HG03460 (cell line): ENCODE measurements around the gene RHOH.

Experiments used
- ATAC-seq: cut with Tn5 transposase; IDR thresholded peaks from one replicate; pipeline ENCODE4 v1.9.1; 2021; ENCODE audit not compliant: unreplicated experiment

RHOH gene

GRCh38 chr4:40187386-40187906, 9.4 kb upstream of the RHOH start:
- ATAC-seq: no peak

- no peak for ATAC-seq
These were observed 6.8 kb upstream of the RHOH start for GRCh38 chr4:40190019-40190418.

- ATAC-seq: no peak
These were observed 6.4 kb upstream of the RHOH start for GRCh38 chr4:40190465-40190864.

DNA sequence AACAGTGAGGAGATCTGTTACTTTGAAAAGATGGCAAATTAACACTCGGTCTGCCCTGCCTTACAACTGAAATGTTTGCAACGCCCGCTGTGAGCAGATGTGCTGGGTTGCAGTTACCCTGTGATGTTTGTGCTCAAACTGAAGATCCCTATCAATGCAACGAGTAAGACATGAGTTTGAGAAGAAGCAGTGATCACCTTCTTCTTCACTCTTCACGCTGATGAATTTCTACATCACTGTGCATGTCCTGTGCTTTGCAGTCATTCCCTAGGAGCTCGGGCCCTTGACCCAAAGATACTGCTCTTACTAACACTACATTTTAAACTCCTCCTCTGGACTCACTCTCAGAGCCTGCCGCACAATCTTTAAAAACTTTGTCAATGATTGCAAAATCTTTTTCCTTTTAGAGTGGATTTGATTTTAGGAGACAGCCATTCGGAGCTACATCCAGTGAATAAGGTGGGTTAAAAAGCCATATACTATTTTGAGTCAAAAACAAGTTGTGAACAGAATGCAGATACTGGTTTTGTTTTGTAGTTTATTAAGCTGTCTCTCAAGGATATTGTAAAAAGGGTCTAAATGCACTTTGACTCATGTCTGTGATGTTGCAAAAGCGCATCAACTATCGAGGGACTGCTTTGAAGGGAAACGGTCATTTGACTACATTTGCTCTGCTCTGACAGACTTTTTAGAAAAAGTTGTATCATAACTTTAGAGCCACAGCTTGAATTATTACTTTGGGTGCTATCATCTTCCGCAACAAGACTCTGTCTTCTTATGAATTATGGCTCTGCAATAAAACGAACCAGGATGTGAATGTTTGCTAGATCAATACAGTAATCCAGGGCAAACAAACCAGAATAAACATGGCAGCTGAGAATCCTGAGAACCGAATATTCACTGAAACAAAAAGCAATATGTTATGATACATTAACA, 5.7 kb upstream of the RHOH start:
- no peak for ATAC-seq

GRCh38 chr4:40192114-40193015, 4.5 kb upstream of the RHOH start:
- ATAC-seq: peak; percentile 42

- ATAC-seq: peak; percentile 35
These were observed 3.7 kb upstream of the RHOH start for GRCh38 chr4:40193016-40193571.

- no peak for ATAC-seq
These were observed 3.3 kb upstream of the RHOH start for GRCh38 chr4:40193578-40193977.

GRCh38 chr4:40194602-40195161, 2.1 kb upstream of the RHOH start:
- ATAC-seq: no peak

DNA sequence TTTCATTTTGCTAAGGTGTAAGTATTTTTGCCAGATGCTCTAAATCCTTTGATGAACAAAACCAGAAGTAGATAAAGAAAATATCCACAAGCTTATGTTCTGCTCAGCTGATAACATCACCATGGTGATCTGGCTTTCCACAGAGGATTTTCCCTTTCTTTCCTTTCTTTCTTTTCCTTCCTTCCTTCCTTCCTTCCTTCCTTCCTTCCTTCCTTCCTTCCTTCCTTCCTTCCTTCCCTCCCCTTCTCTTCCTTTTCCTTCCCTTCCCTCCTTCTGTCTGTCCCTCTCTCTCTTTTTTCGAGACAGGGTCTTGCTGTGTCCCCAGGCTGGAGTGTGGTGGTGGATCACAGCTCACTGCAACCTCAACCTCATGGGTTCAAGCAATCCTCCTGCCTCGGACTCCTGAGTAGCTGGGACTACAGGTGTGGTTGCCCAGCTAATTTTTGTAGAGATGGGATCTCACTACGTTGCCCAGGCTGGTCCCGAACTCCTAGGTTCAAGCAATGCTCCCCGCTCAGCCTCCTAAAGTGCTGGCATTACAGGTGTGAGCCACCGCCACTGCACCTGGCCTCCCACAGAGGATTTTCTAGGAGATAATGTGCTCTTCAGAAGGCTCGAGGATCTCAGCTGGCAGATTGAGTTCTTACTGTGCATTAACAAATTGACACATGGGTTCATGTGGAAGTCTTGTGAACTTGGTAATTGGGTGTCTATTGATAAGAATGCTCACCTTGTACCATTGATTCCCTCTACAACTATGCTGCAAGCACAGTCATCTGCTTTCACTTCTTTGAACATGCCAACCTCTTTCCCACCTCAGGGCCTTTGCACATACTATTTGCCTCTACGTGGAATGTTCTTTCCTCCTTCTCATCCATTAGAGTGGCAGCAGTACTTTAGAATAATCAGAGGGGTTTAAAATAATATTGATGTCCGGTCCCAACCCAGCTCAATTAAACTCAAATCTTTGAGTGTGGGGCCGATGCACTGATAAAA, 1.4 kb upstream of the RHOH start:
- no peak for ATAC-seq

DNA sequence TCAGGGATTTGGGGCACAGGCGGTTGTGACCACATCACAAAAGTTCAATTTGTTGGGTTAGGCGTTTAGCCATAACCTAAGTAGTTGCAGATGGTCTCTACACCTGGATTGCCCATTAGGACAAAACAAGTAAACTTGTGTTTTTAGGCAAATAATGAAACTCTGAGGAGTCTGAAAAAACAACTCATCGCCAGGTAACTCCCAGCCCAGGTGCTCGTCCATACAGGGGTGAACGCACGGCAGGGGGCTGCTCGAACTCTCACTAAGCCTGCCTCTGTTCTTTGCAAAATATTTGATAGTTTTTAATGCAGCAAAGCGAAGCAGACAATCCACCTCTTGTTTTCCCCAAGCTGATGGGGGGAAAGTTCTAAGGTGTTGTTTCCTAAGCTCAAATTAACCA, 559 bp upstream of the RHOH start:
- no peak for ATAC-seq

DNA sequence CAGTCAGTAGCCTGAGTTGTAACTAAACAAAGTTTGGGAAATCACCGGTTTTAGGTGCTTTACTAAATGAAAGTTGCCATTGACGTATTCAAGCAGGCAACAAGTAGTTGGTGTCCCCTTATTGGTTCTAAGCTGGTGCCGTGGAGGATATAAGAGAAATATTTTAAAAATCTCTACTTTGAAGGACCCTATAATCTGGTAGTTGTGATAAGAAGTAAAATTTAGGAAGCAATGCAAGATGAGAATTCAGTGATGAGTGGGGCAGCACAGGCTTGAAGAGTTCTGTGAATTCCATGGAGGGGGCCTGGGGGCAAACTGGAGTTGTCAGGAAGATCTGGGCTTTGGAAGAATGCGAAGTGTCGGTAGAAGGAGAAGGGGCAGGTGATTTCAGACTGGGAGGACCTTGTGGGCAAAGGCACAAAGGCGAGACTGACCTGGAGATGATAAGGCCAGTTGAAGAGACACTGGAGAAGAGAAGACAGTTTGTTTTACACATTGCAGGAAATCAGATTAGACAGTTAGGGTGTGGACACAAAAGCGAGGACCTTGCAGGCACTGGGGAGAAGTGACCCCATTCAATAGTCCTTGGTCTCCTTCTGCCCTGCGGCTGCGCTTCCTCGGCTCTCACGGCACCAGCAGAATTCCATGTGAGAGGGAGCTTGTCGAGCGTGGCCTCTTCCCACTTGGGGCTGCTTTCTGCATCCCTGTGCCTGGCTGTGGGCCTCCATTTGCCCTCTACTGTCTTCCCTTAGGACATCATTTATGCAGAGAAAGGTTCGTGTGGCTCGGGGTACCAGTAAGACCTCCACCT, 1.3 kb downstream of the RHOH start:
- ATAC-seq: no peak

- ATAC-seq: no peak
These were observed 2.4 kb downstream of the RHOH start for GRCh38 chr4:40199179-40199670.

DNA sequence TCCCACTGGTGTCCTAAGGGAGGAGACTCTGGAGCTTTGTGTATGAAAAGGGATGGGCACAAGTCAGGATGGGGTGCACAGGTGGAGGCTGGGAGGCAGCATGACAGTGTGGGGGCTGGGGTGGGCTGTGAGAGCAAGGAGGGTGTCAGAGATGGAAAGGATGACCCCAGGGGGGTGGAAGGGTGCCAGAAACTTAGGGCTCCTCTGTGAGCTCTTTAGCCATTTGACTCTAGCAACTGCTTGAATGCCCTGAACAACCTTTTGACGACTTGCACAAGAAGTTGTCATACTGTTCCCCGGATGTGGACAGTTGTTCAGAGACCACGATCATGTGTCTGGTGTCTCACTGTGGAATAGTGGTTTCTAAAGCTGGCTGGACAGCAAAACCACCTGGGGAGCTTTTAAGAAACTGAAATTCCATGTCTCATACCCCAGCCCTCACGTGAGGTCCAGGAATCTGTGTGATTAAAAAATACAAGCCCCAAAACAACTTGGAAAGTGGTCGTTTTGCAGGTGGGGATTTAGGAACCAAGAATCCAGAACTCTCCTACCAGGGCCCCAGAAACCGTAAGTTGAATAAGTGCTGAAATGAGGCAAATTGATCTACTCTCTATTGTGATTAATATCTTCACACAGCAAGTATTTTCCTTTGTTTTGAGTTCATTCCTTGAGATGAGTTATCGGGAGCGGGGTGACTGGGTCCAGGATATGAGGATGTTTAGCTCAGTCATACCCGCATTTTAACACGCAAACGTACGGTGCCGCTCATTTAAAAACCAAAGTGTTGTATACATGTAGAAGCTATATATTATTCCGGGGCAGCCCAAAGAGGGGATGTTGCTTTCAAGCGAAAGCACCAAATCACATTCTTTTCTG, 3.4 kb downstream of the RHOH start:
- peak; percentile 48 for ATAC-seq

GRCh38 chr4:40200875-40201801, 4.3 kb downstream of the RHOH start:
- no peak for ATAC-seq

- no peak for ATAC-seq
These were observed 5.1 kb downstream of the RHOH start for GRCh38 chr4:40201898-40202297.

GRCh38 chr4:40202474-40202873, 5.6 kb downstream of the RHOH start:
- ATAC-seq: no peak
